HG03175 (cell line): ENCODE measurements around the gene SETD6.

Experiments
- ATAC-seq: cut with Tn5 transposase; IDR thresholded peaks from one replicate; pipeline ENCODE4 v1.9.1; 2021; ENCODE audit warnings: mild to moderate bottlenecking, moderate library complexity; ENCODE audit not compliant: unreplicated experiment

The SETD6 gene

GRCh38 chr16:58492735-58493134, 22.6 kb upstream of the SETD6 start:
- ATAC-seq = no peak

- no peak for ATAC-seq
Measured at GRCh38 chr16:58493756-58494431, 21.4 kb upstream of the SETD6 start.

- ATAC-seq = peak; percentile 47
Measured at GRCh38 chr16:58494981-58495520, 20.3 kb upstream of the SETD6 start.

GRCh38 chr16:58495521-58496331, 19.6 kb upstream of the SETD6 start:
- ATAC-seq = no peak

GRCh38 chr16:58497468-58497867, 17.8 kb upstream of the SETD6 start:
- no peak for ATAC-seq

GRCh38 chr16:58497935-58498334, 17.4 kb upstream of the SETD6 start:
- no peak for ATAC-seq

GRCh38 chr16:58498341-58499091, 16.8 kb upstream of the SETD6 start:
- no peak for ATAC-seq

- no peak for ATAC-seq
Measured at GRCh38 chr16:58499092-58499511, 16.2 kb upstream of the SETD6 start.

GRCh38 chr16:58499615-58500351, 15.5 kb upstream of the SETD6 start, which contains the start of gene NDRG4:
Gene NDRG4, plus strand, starts transcription at chr16:58500143. Its CDS starts 106 bp downstream, at chr16:58500249.
- ATAC-seq = peak; percentile 41

GRCh38 chr16:58500430-58501241, 14.7 kb upstream of the SETD6 start:
- no peak for ATAC-seq

- no peak for ATAC-seq
Measured at GRCh38 chr16:58501242-58502131, 13.8 kb upstream of the SETD6 start.

GRCh38 chr16:58502217-58502921, 12.9 kb upstream of the SETD6 start:
- ATAC-seq = no peak

GRCh38 chr16:58503166-58503862, 12.0 kb upstream of the SETD6 start:
- ATAC-seq = no peak

- no peak for ATAC-seq
Measured at GRCh38 chr16:58503863-58504688, 11.2 kb upstream of the SETD6 start.

- ATAC-seq = no peak
Measured at GRCh38 chr16:58506241-58507194, 8.8 kb upstream of the SETD6 start.
